IMR-90 (cell line): ENCODE measurements around the gene CDC40. TPM values are rescaled to one million over a fixed set of nuclear protein-coding genes. Genes with fewer than 3 reads are reported as not detected.

ENCODE experiments used
- ATAC-seq: fragments of 200-7000 bp; cut with Tn5 transposase; 2 replicates; pipeline ENCODE4 v1.9.1; 2020; ENCODE audit warnings: low read depth, mild to moderate bottlenecking, moderate library complexity
- BruUV-seq: library from RNA; stranded (reverse); fragments of 400-500 nt; replicated peaks from 2 replicates; lab custom pipeline; 2021; lab: Mats Ljungman, UMichigan
- CTCF ChIA-PET: fragments of 300-600 bp; formaldehyde crosslinking; extraction: SDS; loops from one replicate; lab custom pipeline; 2021; ENCODE audit warnings: antibody characterized with exemption; lab: Yijun Ruan, JAX
- POLR2A ChIA-PET: fragments of 300-600 bp; sonication (Branson Sonifier 250); formaldehyde crosslinking; loops from one replicate; lab custom pipeline; 2022; ENCODE audit warnings: antibody characterized with exemption; ENCODE audit not compliant: unreplicated experiment; lab: Charles Lee
- DNase-seq: peaks from one replicate; pipeline ENCODE4 v3.0.0; 2013
- H2AFZ ChIP-seq: replicated peaks from 2 replicates; pipeline ENCODE3; 2013; ENCODE audit warnings: low read length, mild to moderate bottlenecking; ENCODE audit not compliant: poor library complexity
- H2AK5ac ChIP-seq: 2 replicates; pipeline ENCODE4 v1.6.1; 2013; ENCODE audit warnings: low read depth, low read length, inconsistent platforms
- H2AK9ac ChIP-seq: replicated peaks from 2 replicates; pipeline ENCODE3; 2013; ENCODE audit warnings: mild to moderate bottlenecking, low read depth, low read length, moderate library complexity; ENCODE audit not compliant: poor library complexity
- H2BK120ac ChIP-seq: 2 replicates; pipeline ENCODE4 v1.6.1; 2013; ENCODE audit warnings: low read depth, low read length, inconsistent platforms
- H2BK15ac ChIP-seq: 3 replicates; pipeline ENCODE4 v1.6.1; 2013; ENCODE audit warnings: low read depth, low read length, inconsistent platforms
- H2BK20ac ChIP-seq: 2 replicates; pipeline ENCODE4 v1.6.1; 2013; ENCODE audit warnings: low read depth, mild to moderate bottlenecking, inconsistent platforms, low read length, moderate library complexity
- H2BK5ac ChIP-seq: 2 replicates; pipeline ENCODE4 v1.6.1; 2013; ENCODE audit warnings: mild to moderate bottlenecking, low read depth, low read length, inconsistent platforms; ENCODE audit not compliant: poor library complexity, severe bottlenecking
- H3K14ac ChIP-seq: replicated peaks from 2 replicates; pipeline ENCODE4 v1.6.1; 2013; ENCODE audit warnings: low read depth, low read length, inconsistent platforms
- H3K18ac ChIP-seq: 2 replicates; pipeline ENCODE4 v1.6.1; 2013; ENCODE audit warnings: low read depth, low read length, control low read depth
- H3K23ac ChIP-seq: 2 replicates; pipeline ENCODE4 v1.6.1; 2013; ENCODE audit warnings: low read depth, low read length, inconsistent platforms
- H3K27ac ChIP-seq: 2 replicates; pipeline ENCODE4 v1.5.1; 2013; ENCODE audit warnings: mild to moderate bottlenecking, control low read depth, low read length; ENCODE audit not compliant: insufficient read depth
- H3K27me3 ChIP-seq: 2 replicates; pipeline ENCODE4 v1.6.1; 2013; ENCODE audit warnings: low read length; ENCODE audit not compliant: control insufficient read depth, insufficient read depth
- H3K36me3 ChIP-seq: 2 replicates; pipeline ENCODE4 v1.6.1; 2013; ENCODE audit warnings: low read length, mixed read lengths; ENCODE audit not compliant: control insufficient read depth, insufficient read depth
- H3K4ac ChIP-seq: 2 replicates; pipeline ENCODE4 v1.6.1; 2013; ENCODE audit warnings: low read depth, low read length, inconsistent platforms
- H3K4me1 ChIP-seq: 2 replicates; pipeline ENCODE4 v1.6.1; 2013; ENCODE audit warnings: low read length, mixed read lengths; ENCODE audit not compliant: control insufficient read depth, insufficient read depth
- H3K4me2 ChIP-seq: 2 replicates; pipeline ENCODE4 v1.6.1; 2013; ENCODE audit warnings: low read depth, mild to moderate bottlenecking, control low read depth, low read length, moderate library complexity
- H3K4me3 ChIP-seq: 2 replicates; pipeline ENCODE4 v1.5.1; 2013; ENCODE audit warnings: low read depth, mild to moderate bottlenecking, control low read depth, low read length, moderate library complexity; ENCODE audit not compliant: insufficient read depth
- H3K56ac ChIP-seq: 2 replicates; pipeline ENCODE4 v1.6.1; 2013; ENCODE audit warnings: low read length, inconsistent platforms; ENCODE audit not compliant: insufficient read depth; ENCODE audit errors: extremely low read depth
- H3K79me1 ChIP-seq, 2 experiments: 2 replicates each; pipeline ENCODE4 v1.6.1; 2013; ENCODE audit warnings: low read length in 2 of 2, inconsistent platforms in 1 of 2, low read depth in 1 of 2
- H3K9ac ChIP-seq: 2 replicates; pipeline ENCODE4 v1.6.1; 2013; ENCODE audit warnings: low read depth, low read length, control low read depth
- H3K9me1 ChIP-seq: 2 replicates; pipeline ENCODE4 v1.6.1; 2013; ENCODE audit warnings: low read length, inconsistent platforms; ENCODE audit not compliant: insufficient read depth
- H3K9me3 ChIP-seq: 2 replicates; pipeline ENCODE4 v1.6.1; 2013; ENCODE audit warnings: low read length; ENCODE audit not compliant: control insufficient read depth, insufficient read depth
- H4K20me1 ChIP-seq: 2 replicates; pipeline ENCODE4 v1.6.1; 2013; ENCODE audit warnings: low read length, inconsistent platforms; ENCODE audit not compliant: insufficient read depth
- H4K5ac ChIP-seq: 2 replicates; pipeline ENCODE4 v1.6.1; 2013; ENCODE audit warnings: mild to moderate bottlenecking, low read depth, low read length, control low read depth
- H4K8ac ChIP-seq, 2 experiments: 2 replicates each; pipeline ENCODE4 v1.6.1; 2013; ENCODE audit warnings: low read depth in 2 of 2, low read length in 2 of 2, control low read depth in 1 of 2, inconsistent platforms in 1 of 2
- H4K91ac ChIP-seq: 2 replicates; pipeline ENCODE4 v1.6.1; 2013; ENCODE audit warnings: low read depth, low read length, inconsistent platforms; ENCODE audit not compliant: insufficient read depth
- BHLHE40 ChIP-seq: fragments of 150-350 bp; IDR thresholded peaks from 2 replicates; pipeline ENCODE4 v1.6.1; 2016; ENCODE audit warnings: mild to moderate bottlenecking, low read depth, low read length
- CEBPB ChIP-seq: IDR thresholded peaks from 2 replicates; pipeline ENCODE4 v1.6.1; 2012; ENCODE audit warnings: low read depth, low read length, improper control_type of control experiment
- CHD1 ChIP-seq: IDR thresholded peaks from 2 replicates; pipeline ENCODE4 v1.6.1; 2012; ENCODE audit warnings: low read depth, low read length, improper control_type of control experiment
- FOS ChIP-seq: fragments of 150-350 bp; IDR thresholded peaks from 2 replicates; pipeline ENCODE4 v1.6.1; 2016; ENCODE audit warnings: low read depth, low read length
- MAFK ChIP-seq: IDR thresholded peaks from 2 replicates; pipeline ENCODE4 v1.6.1; 2012; ENCODE audit warnings: low read depth, low read length, improper control_type of control experiment
- MAZ ChIP-seq: IDR thresholded peaks from 2 replicates; pipeline ENCODE4 v1.6.1; 2012; ENCODE audit warnings: low read depth, mild to moderate bottlenecking, low read length, improper control_type of control experiment, moderate library complexity, borderline replicate concordance
- MXI1 ChIP-seq: IDR thresholded peaks from 2 replicates; pipeline ENCODE4 v1.6.1; 2012; ENCODE audit warnings: low read depth, mild to moderate bottlenecking, low read length, moderate library complexity, borderline replicate concordance
- NFE2L2 ChIP-seq: fragments of 150-350 bp; IDR thresholded peaks from 2 replicates; pipeline ENCODE4 v1.6.1; 2016; ENCODE audit warnings: low read depth, mild to moderate bottlenecking, low read length
- POLR2A ChIP-seq: IDR thresholded peaks from 2 replicates; pipeline ENCODE4 v1.6.1; 2012; ENCODE audit warnings: mild to moderate bottlenecking, low read depth, low read length
- RAD21 ChIP-seq: IDR thresholded peaks from 2 replicates; pipeline ENCODE4 v1.6.1; 2012; ENCODE audit warnings: low read length, improper control_type of control experiment
- RCOR1 ChIP-seq: IDR thresholded peaks from 2 replicates; pipeline ENCODE4 v1.6.1; 2012; ENCODE audit warnings: mild to moderate bottlenecking, low read length, improper control_type of control experiment; ENCODE audit not compliant: insufficient replicate concordance
- RFX5 ChIP-seq: IDR thresholded peaks from 2 replicates; pipeline ENCODE4 v1.8.0; 2012; ENCODE audit warnings: low read depth, mild to moderate bottlenecking, low read length, moderate library complexity
- SMC3 ChIP-seq: fragments of 150-350 bp; IDR thresholded peaks from 2 replicates; pipeline ENCODE4 v1.6.1; 2016; ENCODE audit warnings: low read depth, mild to moderate bottlenecking, antibody characterized with exemption, low read length, moderate library complexity
- WGBS, 2 experiments: methylation state at CpG; one replicate each; pipeline versions ENCODE4 v1.1.5 to v1.1.7; 2013; ENCODE audit warnings: missing lambda C conversion rate in 2 of 2; ENCODE audit not compliant: insufficient read length in 1 of 2; ENCODE audit errors: extremely low coverage in 2 of 2; 5-methylcytosine and 5-hydroxymethylcytosine counted together
- dilution Hi-C: fragments of 300-500 bp; cut with HindIII; formaldehyde crosslinking; loops from one replicate; pipeline ENCODE4 v1.14.3; 2018; ENCODE audit warnings: low sequenced_read_pairs; ENCODE audit not compliant: unreplicated experiment
- in situ Hi-C: fragments of 300-500 bp; cut with MboI; formaldehyde crosslinking; loops from 3 replicates; pipeline ENCODE4 v1.14.3; 2019; ENCODE audit warnings: low sequenced_read_pairs, inconsistent platforms, mixed read lengths
- intact Hi-C: fragments of 100-400 bp; cut with micrococcal nuclease; formaldehyde crosslinking; loops from 2 replicates; pipeline ENCODE4 v1.10.0; 2022
- polyA plus RNA-seq, 3 experiments: library from polyadenylated mRNA; depleted of rRNA; stranded (reverse); fragments of >200 nt; gene quantifications; 2 replicates each; pipeline ENCODE4 v1.2.3, GENCODE V29; 2012; ENCODE audit warnings: low replicate concordance in 1 of 3
- total RNA-seq: library from RNA; depleted of rRNA; stranded (reverse); fragments of >200 nt; gene quantifications from 2 replicates; pipeline ENCODE4 v1.2.3, GENCODE V29; 2012
- TF ChIP-seq, protein P1 (sequence below): fragments of 150-350 bp; IDR thresholded peaks from 2 replicates; pipeline ENCODE4 v1.6.1; 2016; ENCODE audit warnings: low read depth, mild to moderate bottlenecking, low read length, moderate library complexity, borderline replicate concordance
- TF ChIP-seq, protein P2 (sequence below): conservative IDR thresholded peaks from 2 replicates; pipeline ENCODE4 v1.5.1; 2012; ENCODE audit warnings: mild to moderate bottlenecking, low read depth, low read length, improper control_type of control experiment
- TF ChIP-seq, protein P3 (sequence below): fragments of 150-350 bp; IDR thresholded peaks from 2 replicates; pipeline ENCODE4 v1.6.1; 2017; ENCODE audit warnings: mild to moderate bottlenecking, antibody characterized with exemption, low read length, low read depth

The CDC40 gene
- total and polyA plus RNA-seq, 2 of the 4 experiments (the other 2 are of a cell fraction), result 7.0 to 16.8 TPM

DNA sequence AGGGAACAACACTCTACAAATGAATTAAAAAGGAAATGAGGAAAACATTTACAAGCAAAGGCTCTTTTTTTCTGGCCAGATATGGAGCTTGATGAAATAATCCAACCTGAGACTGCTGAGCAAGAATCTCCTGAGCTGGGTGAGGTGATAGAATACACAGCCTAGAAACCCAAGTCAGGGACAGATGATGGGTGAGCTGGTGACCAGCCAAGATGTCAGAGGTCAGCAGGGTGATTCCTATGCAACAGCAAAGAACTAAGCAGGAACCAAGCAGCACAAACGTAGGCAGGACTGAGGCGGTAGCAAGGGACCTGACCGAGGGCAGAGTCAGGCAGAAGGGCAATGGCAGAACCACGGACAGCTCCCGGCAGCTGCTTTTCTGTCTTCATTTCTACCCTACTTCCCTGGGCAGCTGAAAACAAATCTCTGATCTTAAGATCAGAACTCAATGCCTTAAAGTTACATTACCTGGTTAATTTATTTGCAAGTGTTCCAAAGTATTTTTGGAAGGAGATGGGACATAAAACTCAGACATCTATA lies 75.1 kb downstream of the CDC40 start:
- POLR2A ChIA-PET, result interaction anchor here (0.6 to 1.2 kb wide), 2 partner anchors 12 to 40 kb away, joined by 3 to 6 read pairs; no protein-coding TSS in a partner anchor
- Histone ChIP-seq H3K18ac (no peak overlapping the region), H4K91ac (no peak overlapping the region), H2BK120ac (no peak overlapping the region), H3K23ac (no peak overlapping the region), H2AFZ (no peak overlapping the region), H3K14ac (no peak overlapping the region), H3K27ac (no peak overlapping the region), H4K8ac (no peak overlapping the region), H2BK20ac (no peak overlapping the region), H2AK5ac (no peak overlapping the region), H2BK5ac (no peak overlapping the region), H2BK15ac (no peak overlapping the region), H3K4me2 (no peak overlapping the region), H3K4me3 (no peak overlapping the region), H3K36me3 (no peaks in the 10 kb centered on the region), H4K20me1 (no peaks in the 10 kb centered on the region), H2AK9ac (no peak overlapping the region), H3K9ac (no peak overlapping the region), H3K79me1 (no peaks in the 10 kb centered on the region), H3K56ac (no peak overlapping the region), H3K4me1 (no peaks in the 10 kb centered on the region), H3K27me3 (no peaks in the 10 kb centered on the region), H4K5ac (no peak overlapping the region), H3K4ac (no peak overlapping the region), H3K9me1 (no peaks in the 10 kb centered on the region), H3K9me3 (no peaks in the 10 kb centered on the region)
- no TSS peak for BruUV-seq
- CTCF ChIA-PET, result no interaction called here
- no CpG with 5 or more reads among the region's 5 CpGs for WGBS, 2 experiments
- TF ChIP-seq FOS (no peak), RCOR1 (no peak), MAFK (no peak), RFX5 (no peak), RAD21 (no peak), NFE2L2 (no peak), BHLHE40 (no peak), MAZ (no peak), CHD1 (no peak), POLR2A (no peak), MXI1 (no peak), SMC3 (no peak), CEBPB (no peak)
- TF ChIP-seq, protein P1, sequence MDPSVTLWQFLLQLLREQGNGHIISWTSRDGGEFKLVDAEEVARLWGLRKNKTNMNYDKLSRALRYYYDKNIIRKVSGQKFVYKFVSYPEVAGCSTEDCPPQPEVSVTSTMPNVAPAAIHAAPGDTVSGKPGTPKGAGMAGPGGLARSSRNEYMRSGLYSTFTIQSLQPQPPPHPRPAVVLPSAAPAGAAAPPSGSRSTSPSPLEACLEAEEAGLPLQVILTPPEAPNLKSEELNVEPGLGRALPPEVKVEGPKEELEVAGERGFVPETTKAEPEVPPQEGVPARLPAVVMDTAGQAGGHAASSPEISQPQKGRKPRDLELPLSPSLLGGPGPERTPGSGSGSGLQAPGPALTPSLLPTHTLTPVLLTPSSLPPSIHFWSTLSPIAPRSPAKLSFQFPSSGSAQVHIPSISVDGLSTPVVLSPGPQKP, result no peak
- TF ChIP-seq, protein P2, sequence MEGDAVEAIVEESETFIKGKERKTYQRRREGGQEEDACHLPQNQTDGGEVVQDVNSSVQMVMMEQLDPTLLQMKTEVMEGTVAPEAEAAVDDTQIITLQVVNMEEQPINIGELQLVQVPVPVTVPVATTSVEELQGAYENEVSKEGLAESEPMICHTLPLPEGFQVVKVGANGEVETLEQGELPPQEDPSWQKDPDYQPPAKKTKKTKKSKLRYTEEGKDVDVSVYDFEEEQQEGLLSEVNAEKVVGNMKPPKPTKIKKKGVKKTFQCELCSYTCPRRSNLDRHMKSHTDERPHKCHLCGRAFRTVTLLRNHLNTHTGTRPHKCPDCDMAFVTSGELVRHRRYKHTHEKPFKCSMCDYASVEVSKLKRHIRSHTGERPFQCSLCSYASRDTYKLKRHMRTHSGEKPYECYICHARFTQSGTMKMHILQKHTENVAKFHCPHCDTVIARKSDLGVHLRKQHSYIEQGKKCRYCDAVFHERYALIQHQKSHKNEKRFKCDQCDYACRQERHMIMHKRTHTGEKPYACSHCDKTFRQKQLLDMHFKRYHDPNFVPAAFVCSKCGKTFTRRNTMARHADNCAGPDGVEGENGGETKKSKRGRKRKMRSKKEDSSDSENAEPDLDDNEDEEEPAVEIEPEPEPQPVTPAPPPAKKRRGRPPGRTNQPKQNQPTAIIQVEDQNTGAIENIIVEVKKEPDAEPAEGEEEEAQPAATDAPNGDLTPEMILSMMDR, result no peak
- TF ChIP-seq, protein P3, sequence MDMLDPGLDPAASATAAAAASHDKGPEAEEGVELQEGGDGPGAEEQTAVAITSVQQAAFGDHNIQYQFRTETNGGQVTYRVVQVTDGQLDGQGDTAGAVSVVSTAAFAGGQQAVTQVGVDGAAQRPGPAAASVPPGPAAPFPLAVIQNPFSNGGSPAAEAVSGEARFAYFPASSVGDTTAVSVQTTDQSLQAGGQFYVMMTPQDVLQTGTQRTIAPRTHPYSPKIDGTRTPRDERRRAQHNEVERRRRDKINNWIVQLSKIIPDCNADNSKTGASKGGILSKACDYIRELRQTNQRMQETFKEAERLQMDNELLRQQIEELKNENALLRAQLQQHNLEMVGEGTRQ, result no peak
- DNase-seq, result peak; percentile 37
- dilution Hi-C loops, result no loop called here
- peak; percentile 76 for ATAC-seq
- in situ Hi-C loops, result no loop called here
- intact Hi-C loops, result no loop called here
